ENCODE results near the gene COL11A1. TPM values are rescaled to one million over a fixed set of nuclear protein-coding genes. Genes with fewer than 3 reads are reported as not detected.

COL11A1 gene
- 5.6 and 46.7 TPM in 2 replicates for total RNA-seq

DNA sequence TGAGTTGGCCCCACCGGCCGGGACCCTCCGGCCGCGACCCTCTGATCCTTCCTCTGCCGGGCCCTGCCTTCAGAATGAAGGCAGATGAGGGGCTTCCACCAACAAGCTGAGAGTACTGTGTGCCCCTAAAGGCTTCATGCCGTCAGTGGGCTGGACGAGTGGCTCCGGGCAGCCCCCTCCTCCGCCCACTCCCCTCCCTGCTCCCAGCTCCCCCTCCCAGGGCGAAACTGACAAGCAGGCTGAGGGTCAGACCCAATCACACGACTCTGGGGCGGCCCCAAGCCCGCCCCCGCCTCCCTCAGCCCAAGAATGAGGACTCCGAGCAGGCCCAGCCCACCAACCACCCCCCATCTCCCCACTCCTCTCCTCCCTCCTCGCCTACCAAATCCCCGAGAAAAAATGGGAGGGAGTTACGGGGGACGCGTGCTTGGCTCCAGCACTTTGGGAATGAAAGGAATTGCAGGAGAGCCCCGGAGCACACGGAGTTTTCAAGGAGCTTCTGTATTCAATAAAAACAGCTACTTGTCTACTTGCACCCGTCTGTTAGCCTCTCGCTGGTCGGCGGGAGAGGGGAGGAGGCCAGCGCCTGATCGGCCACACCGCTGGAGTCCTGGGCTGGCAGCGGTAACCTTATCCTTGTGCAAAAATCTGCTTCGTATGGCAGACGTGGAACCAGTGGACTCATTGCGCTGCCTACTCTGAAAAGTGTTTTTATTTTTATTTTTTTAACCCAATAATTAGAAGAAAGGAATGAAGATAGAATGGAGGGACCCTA lies at the start of gene COL11A1:
COL11A1 (minus strand) TSS at position 147 of the 775 bp plus-strand sequence. CDS start 344 bp downstream, outside the sequence.

